OCI-LY7 (cell line): ENCODE results near the gene HSD17B1.

Experiments
- CTCF ChIP-seq: fragments of 200-600 bp; sonication (generic); conservative IDR thresholded peaks from 2 replicates; pipeline ENCODE4 v1.5.1; 2014; ENCODE audit warnings: mild to moderate bottlenecking, antibody characterized with exemption, low read length, moderate library complexity, mixed read lengths
- EZH2phosphoT487 ChIP-seq: fragments of 200-600 bp; sonication (generic); IDR thresholded peaks from 2 replicates; pipeline ENCODE4 v1.6.1; 2018; ENCODE audit warnings: low read depth, borderline replicate concordance, mild to moderate bottlenecking, mixed run types, antibody characterized with exemption, low read length, moderate library complexity, mixed read lengths

- TF ChIP-seq CTCF (no peak), EZH2phosphoT487 (no peak)
These were observed 11.2 kb downstream of the HSD17B1 start for GRCh38 chr17:42563950-42564349.
